K562 (cell line): ENCODE results near the gene SIK1. TPM values are rescaled to one million over a fixed set of nuclear protein-coding genes. Genes with fewer than 3 reads are reported as not detected.
A peak's percentile ranks its signal among the peaks of the same experiment; 100 is the strongest.
"Not testable (repeated sequence)": the region's sequence is repeated elsewhere in the genome, so short reads cannot be mapped to it uniquely, and the experiment has no call there.

ENCODE experiments used
- ATAC-seq: fragments of 200-7000 bp; cut with Tn5 transposase; 3 replicates; pipeline ENCODE4 v1.9.1; 2020; ENCODE audit warnings: moderate library complexity
- BruUV-seq: library from RNA; stranded (reverse); fragments of 400-500 nt; replicated peaks from 2 replicates; lab custom pipeline; 2021; lab: Mats Ljungman, UMichigan
- CTCF ChIA-PET: fragments of 300-600 bp; formaldehyde crosslinking; extraction: SDS; loops from one replicate; lab custom pipeline; 2021; ENCODE audit warnings: low intra/inter-chr PET ratio; lab: Yijun Ruan, JAX
- POLR2A ChIA-PET: fragments of 300-600, 350-650 bp; sonication (Branson Sonifier 250); formaldehyde crosslinking; extraction: SDS; loops from one replicate; lab custom pipeline; 2021; ENCODE audit warnings: antibody characterized with exemption, inconsistent platforms; lab: Yijun Ruan, JAX
- DNase-seq, 4 experiments: peaks; one replicate each; pipeline versions ENCODE4 v3.0.0 to v3.0.0-alpha.2; 2011 to 2018; ENCODE audit warnings: low spot score in 3 of 4, mixed read lengths in 3 of 4; ENCODE audit errors: extremely low read depth in 1 of 4
- FAIRE-seq: peaks from 2 replicates; lab custom pipeline; 2011; peaks lifted over from hg19 to GRCh38; lab: Jason Lieb, UNC
- H2AFZ ChIP-seq: 2 replicates; pipeline ENCODE4 v1.6.0; 2011; ENCODE audit warnings: low read depth, low read length, control low read depth, inconsistent platforms
- H3K27ac ChIP-seq: fragments of 200-600 bp; 3 replicates; pipeline ENCODE4 v1.8.0; 2011; ENCODE audit warnings: low read depth, mild to moderate bottlenecking, control low read depth, inconsistent platforms, low read length, moderate library complexity, mixed read lengths; ENCODE audit errors: extremely low read depth
- H3K27me3 ChIP-seq, 2 experiments: fragments of 300-600 bp in 1 of 2; 2 replicates in 1 of 2; 3 replicates in 1 of 2; pipeline versions ENCODE4 v1.6.0 to v1.8.0; 2011; ENCODE audit warnings: inconsistent platforms in 2 of 2, low read length in 2 of 2, mild to moderate bottlenecking in 1 of 2, mixed read lengths in 1 of 2, moderate library complexity in 1 of 2; ENCODE audit not compliant: control insufficient read depth in 2 of 2, insufficient read depth in 2 of 2
- H3K36me3 ChIP-seq: fragments of 300-600 bp; 3 replicates; pipeline ENCODE4 v1.8.0; 2011; ENCODE audit warnings: mild to moderate bottlenecking, low read length, inconsistent platforms; ENCODE audit not compliant: control insufficient read depth, insufficient read depth
- H3K4me1 ChIP-seq, 2 experiments: fragments of 200-600 bp in 1 of 2; replicated peaks in 1 of 2; 2 replicates in 1 of 2; 3 replicates in 1 of 2; pipeline versions ENCODE4 v1.5.1 to v1.8.0; 2011; ENCODE audit warnings: inconsistent platforms in 2 of 2, low read length in 2 of 2, mild to moderate bottlenecking in 1 of 2, mixed read lengths in 1 of 2, moderate library complexity in 1 of 2; ENCODE audit not compliant: control insufficient read depth in 2 of 2, insufficient read depth in 2 of 2
- H3K4me2 ChIP-seq: 2 replicates; pipeline ENCODE4 v1.6.1; 2011; ENCODE audit warnings: low read length, control low read depth, inconsistent platforms, mixed read lengths; ENCODE audit not compliant: insufficient read depth
- H3K4me3 ChIP-seq: fragments of 200-600 bp; sonication (generic), shearing (Covaris generic); 2 replicates; pipeline ENCODE4 v1.5.1; 2016; ENCODE audit warnings: control low read depth, inconsistent platforms
- H3K79me2 ChIP-seq: fragments of 200-600 bp; 3 replicates; pipeline ENCODE4 v1.8.0; 2011; ENCODE audit warnings: low read length, inconsistent platforms; ENCODE audit not compliant: control insufficient read depth, insufficient read depth
- H3K9ac ChIP-seq, 2 experiments: 2 replicates each; pipeline versions ENCODE4 v1.6.0 to v1.6.1; 2011; ENCODE audit warnings: low read depth in 2 of 2, low read length in 2 of 2, control low read depth in 1 of 2, inconsistent platforms in 1 of 2, mild to moderate bottlenecking in 1 of 2, mixed read lengths in 1 of 2; ENCODE audit not compliant: insufficient read depth in 1 of 2
- H3K9me1 ChIP-seq: one replicate; pipeline ENCODE4 v1.6.0; 2011; ENCODE audit warnings: inconsistent platforms, mild to moderate bottlenecking, low read length, moderate library complexity; ENCODE audit not compliant: control insufficient read depth, insufficient read depth
- H3K9me3 ChIP-seq: replicated peaks from 2 replicates; pipeline ENCODE4 v1.5.1; 2011; ENCODE audit warnings: low read depth, low read length, inconsistent platforms; ENCODE audit not compliant: control insufficient read depth, insufficient read depth
- H4K20me1 ChIP-seq: replicated peaks from 2 replicates; pipeline ENCODE4 v1.6.1; 2011; ENCODE audit warnings: low read length, inconsistent platforms, mixed read lengths; ENCODE audit not compliant: control insufficient read depth, insufficient read depth
- WGBS: fragments of 100-300 bp; shearing (Covaris generic); methylation state at CpG from one replicate; pipeline ENCODE4 v1.1.6; 2016; ENCODE audit warnings: low coverage, mixed read lengths; ENCODE audit not compliant: insufficient coverage; ENCODE audit errors: missing lambda C conversion rate; 5-methylcytosine and 5-hydroxymethylcytosine counted together
- in situ Hi-C: fragments of 300-500 bp; cut with MboI; formaldehyde crosslinking; loops from 4 replicates; pipeline ENCODE4 v1.15.0; 2018; ENCODE audit warnings: inconsistent platforms, mixed read lengths
- intact Hi-C: fragments of 100-400 bp; cut with micrococcal nuclease; formaldehyde crosslinking; loops from 2 replicates; pipeline ENCODE4 v1.14.2; 2022
- polyA plus RNA-seq, 8 experiments: library from polyadenylated mRNA; depleted of rRNA in 4 of 8; stranded (reverse) in 5 of 8; unstranded in 3 of 8; fragments of >200 nt; fragmentation: Nextera tagmentation in 2 of 8; fragmentation: Illumina TruSeq in 1 of 8; extraction: Ambion mirVana in 2 of 8; extraction: Trizol in 1 of 8; gene quantifications; 2 replicates each; pipeline versions ENCODE4 v1.2.1 to v1.2.3, GENCODE V29; 2011 to 2014; ENCODE audit warnings: inconsistent platforms in 1 of 8, missing spikeins in 1 of 8
- total RNA-seq, 7 experiments: library from RNA; depleted of rRNA in 6 of 7; stranded (reverse); fragments of >200 nt in 6 of 7; fragmentation: Illumina TruSeq in 2 of 7; extraction: Trizol in 2 of 7; gene quantifications; 2 replicates each; pipeline versions ENCODE4 v1.2.1 to v1.2.3, GENCODE V29; 2011 to 2021; ENCODE audit warnings: low replicate concordance in 1 of 7

The SIK1 gene
- total and polyA plus RNA-seq, 9 of the 15 experiments (the other 6 are each of a cell fraction or from before 2014, with no cell fraction given), result 0.45 to 4.3 (median 1.8) TPM; not detected in 2

DNA sequence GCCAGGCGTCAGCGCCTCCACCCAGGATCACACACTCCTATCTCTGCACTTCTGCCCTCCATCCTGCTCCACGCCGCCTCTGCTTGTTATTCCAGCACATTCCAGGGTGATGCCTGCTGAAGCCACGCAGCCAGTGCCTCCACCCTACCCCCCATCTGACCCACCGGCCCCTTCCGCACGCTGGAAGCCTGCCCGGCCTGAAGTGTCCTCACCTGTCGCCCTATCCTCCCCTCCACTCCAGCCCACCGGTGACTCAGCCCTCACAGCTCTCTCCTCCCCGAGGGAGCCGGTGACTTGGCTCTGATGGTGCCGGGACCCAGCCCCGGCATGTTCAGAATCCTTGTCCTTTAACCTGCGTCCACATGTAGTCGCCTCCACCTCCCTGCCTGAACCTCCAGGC, 24.9 kb upstream of the SIK1 start:
- intact Hi-C loops, H3K9ac ChIP-seq, in situ Hi-C loops, DNase-seq, POLR2A ChIA-PET, H3K27me3 ChIP-seq, H2AFZ ChIP-seq, BruUV-seq, H3K79me2 ChIP-seq, H3K4me2 ChIP-seq, H3K9me1 ChIP-seq, H3K36me3 ChIP-seq, H3K4me3 ChIP-seq, CTCF ChIA-PET, H3K27ac ChIP-seq, H4K20me1 ChIP-seq, FAIRE-seq, H3K4me1 ChIP-seq, ATAC-seq, H3K9me3 ChIP-seq: not testable (repeated sequence)
- WGBS, result no CpG with 5 or more reads among the region's 17 CpGs

DNA sequence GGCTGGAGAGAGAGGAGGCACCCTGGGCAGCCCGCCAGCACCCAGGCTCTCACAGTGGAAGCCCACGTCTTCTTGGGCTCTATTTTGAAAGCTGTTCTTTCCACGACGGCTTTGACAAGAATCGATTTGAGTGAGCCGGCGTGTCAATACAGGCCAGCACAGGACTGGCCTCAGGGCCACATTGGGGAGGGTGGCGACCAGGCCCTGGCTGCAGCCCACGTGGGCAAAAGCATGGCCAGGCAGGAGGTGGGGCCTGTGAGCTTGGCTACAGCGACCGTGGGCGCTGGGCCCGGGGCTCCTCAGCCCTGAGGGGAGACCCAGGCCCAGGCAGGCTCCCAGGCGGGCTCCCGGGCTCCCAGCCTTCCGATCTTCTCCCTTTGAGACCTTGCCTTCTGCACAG, 23.4 kb upstream of the SIK1 start:
- ATAC-seq, intact Hi-C loops, H2AFZ ChIP-seq, H3K79me2 ChIP-seq, BruUV-seq, H3K4me3 ChIP-seq, H3K9me1 ChIP-seq, DNase-seq, H3K27me3 ChIP-seq, H3K9ac ChIP-seq, H3K36me3 ChIP-seq, H3K9me3 ChIP-seq, FAIRE-seq, H4K20me1 ChIP-seq, CTCF ChIA-PET, H3K27ac ChIP-seq, H3K4me1 ChIP-seq, H3K4me2 ChIP-seq, in situ Hi-C loops, POLR2A ChIA-PET: not testable (repeated sequence)
- WGBS, result no CpG with 5 or more reads among the region's 16 CpGs

DNA sequence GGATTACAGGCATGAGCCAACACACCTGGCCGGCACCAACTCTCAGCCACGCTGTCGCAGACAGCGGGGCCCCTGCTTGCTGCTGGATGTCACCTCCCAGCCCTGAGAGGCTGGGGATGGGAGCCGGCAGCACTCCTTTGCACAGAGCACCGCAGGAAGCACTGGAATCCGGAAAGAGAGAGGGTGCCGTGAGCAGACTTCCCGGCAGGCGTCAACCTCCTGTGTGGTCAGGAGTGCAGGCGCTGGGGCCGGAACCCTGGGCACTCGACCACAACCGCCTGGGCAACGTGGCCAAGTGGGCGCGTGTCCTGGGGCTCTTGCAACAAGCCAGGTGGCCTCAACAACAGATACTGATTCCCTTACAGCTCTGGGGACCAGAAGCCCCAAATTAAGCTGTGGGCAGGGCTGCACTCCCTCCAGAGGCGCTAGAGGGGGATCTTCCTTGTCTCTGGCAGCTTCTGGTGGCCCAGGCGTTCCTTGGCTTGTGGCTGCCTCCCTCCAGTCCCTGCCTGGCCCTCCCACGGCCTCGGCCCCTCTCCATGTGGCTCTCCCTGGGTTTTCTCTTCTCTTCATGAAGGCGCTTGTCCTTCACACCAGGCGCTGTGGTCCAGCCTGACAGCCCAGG, 20.5 kb upstream of the SIK1 start:
- POLR2A ChIA-PET, H3K4me3 ChIP-seq, CTCF ChIA-PET, H3K27me3 ChIP-seq, H3K36me3 ChIP-seq, H3K79me2 ChIP-seq, H3K9me3 ChIP-seq, H3K4me1 ChIP-seq, H3K9ac ChIP-seq, DNase-seq, in situ Hi-C loops, BruUV-seq, H3K9me1 ChIP-seq, FAIRE-seq, H4K20me1 ChIP-seq, intact Hi-C loops, H3K27ac ChIP-seq, H3K4me2 ChIP-seq, H2AFZ ChIP-seq: not testable (repeated sequence)
- peak; percentile 83 for ATAC-seq
- no CpG with 5 or more reads among the region's 23 CpGs for WGBS

DNA sequence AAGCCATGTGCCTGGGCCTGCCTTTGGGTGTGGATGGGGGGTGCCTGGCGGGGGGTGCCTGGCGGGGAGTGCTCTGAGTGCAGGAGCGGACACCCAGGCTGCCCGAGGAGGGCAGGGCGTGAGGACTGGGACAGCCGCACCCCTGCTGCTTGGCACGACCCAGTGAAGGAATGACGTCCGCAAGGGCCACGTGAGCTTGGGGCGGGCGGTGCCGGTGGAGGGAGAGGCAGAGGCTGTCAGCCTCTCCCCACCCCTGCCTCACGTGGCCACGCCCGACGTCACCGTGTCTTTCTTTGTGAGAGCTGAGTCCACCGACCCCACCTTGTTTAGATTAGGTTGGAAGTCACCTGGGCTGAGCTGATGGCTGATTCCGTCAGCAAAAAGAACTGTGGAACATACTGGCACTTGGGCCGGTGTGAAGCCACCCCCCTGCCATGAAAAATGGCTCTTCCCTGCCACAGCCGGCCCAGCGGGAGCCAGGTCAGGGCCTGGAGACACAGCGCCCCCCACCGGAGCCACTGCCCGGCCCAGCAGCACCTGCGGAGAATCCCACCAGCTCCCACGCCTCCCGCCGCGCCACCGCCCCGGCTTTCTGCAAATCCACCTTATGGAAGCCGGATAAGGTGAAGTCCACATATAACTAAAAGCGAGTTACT, 19.5 kb upstream of the SIK1 start:
- H3K9me3 ChIP-seq, H3K4me2 ChIP-seq, H3K4me3 ChIP-seq, POLR2A ChIA-PET, DNase-seq, in situ Hi-C loops, H3K4me1 ChIP-seq, H3K27me3 ChIP-seq, H2AFZ ChIP-seq, H3K9ac ChIP-seq, CTCF ChIA-PET, BruUV-seq, H3K36me3 ChIP-seq, H3K27ac ChIP-seq, intact Hi-C loops, H3K9me1 ChIP-seq, H4K20me1 ChIP-seq, FAIRE-seq, H3K79me2 ChIP-seq: not testable (repeated sequence)
- peak; percentile 80 for ATAC-seq
- no CpG with 5 or more reads among the region's 35 CpGs for WGBS
